ENCODE results near the gene SDHB.

The SDHB gene

DNA sequence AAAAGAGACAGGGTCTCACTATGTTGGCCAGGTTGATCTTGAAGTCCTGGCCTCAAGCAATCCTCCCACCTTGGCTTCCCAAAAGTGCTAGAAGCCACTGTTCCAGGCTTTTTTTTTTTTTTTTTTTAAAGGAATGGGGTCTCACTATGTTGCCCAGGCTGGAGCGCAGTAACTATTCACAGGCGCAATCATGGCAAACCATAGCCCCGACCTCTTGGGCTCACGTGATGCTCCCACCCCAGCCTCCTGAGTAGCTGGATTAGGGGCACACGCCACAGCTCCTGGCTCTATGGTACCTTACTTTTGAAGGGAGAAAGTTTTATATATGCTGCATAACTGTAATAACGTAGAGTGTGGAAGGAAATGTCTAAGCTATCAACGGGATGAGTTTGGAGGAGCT, 36.4 kb downstream of the SDHB start:
- TF ChIP-seq, protein P1, sequence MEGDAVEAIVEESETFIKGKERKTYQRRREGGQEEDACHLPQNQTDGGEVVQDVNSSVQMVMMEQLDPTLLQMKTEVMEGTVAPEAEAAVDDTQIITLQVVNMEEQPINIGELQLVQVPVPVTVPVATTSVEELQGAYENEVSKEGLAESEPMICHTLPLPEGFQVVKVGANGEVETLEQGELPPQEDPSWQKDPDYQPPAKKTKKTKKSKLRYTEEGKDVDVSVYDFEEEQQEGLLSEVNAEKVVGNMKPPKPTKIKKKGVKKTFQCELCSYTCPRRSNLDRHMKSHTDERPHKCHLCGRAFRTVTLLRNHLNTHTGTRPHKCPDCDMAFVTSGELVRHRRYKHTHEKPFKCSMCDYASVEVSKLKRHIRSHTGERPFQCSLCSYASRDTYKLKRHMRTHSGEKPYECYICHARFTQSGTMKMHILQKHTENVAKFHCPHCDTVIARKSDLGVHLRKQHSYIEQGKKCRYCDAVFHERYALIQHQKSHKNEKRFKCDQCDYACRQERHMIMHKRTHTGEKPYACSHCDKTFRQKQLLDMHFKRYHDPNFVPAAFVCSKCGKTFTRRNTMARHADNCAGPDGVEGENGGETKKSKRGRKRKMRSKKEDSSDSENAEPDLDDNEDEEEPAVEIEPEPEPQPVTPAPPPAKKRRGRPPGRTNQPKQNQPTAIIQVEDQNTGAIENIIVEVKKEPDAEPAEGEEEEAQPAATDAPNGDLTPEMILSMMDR (IDR thresholded peaks at IDR 0.05; ENCODE audit: low read depth, low read length, missing control alignments) = no peak
- DNase-seq (ENCODE audit: low read depth) = no peak
- H3K4me3 ChIP-seq (ENCODE audit: low read depth, low read length) = no peak overlapping the region

DNA sequence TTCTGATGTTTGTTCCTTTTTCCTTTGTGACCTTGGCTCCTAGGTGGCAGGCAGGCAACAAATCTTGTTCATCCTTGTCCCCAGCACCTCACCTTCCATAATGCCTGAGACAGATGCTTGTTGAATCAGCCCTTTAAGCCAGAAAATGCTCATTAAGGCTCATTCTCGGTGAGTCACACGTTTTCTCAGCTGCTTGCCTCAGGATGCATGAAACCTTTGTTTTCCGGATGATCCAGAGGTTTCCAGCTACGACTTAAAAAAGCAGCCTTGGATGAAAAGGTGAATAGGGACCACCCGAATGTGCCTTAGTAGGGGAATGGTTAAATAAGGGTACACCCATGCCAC, 37.5 kb downstream of the SDHB start:
- H3K4me3 ChIP-seq (ENCODE audit: low read depth, low read length) = no peak overlapping the region
- TF ChIP-seq, protein P1 (IDR thresholded peaks at IDR 0.05; ENCODE audit: low read depth, low read length, missing control alignments) = no peak
- no peak for DNase-seq (ENCODE audit: low read depth)

GRCh38 chr1:17014671-17015567, 38.9 kb downstream of the SDHB start:
- no peak for DNase-seq (ENCODE audit: low read depth)
- TF ChIP-seq, protein P1 (IDR thresholded peaks at IDR 0.05; ENCODE audit: low read depth, low read length, missing control alignments) = no peak
- no peak overlapping the region for H3K4me3 ChIP-seq (ENCODE audit: low read depth, low read length)

- TF ChIP-seq, protein P1 (IDR thresholded peaks at IDR 0.05; ENCODE audit: low read depth, low read length, missing control alignments) = no peak
- no peak for DNase-seq (ENCODE audit: low read depth)
- no peak overlapping the region for H3K4me3 ChIP-seq (ENCODE audit: low read depth, low read length)
Observed at GRCh38 chr1:17013491-17014320, 40.1 kb downstream of the SDHB start.

- H3K4me3 ChIP-seq (ENCODE audit: low read depth, low read length) = no peak overlapping the region
- no peak for DNase-seq (ENCODE audit: low read depth)
- TF ChIP-seq, protein P1 (IDR thresholded peaks at IDR 0.05; ENCODE audit: low read depth, low read length, missing control alignments) = no peak
Observed at GRCh38 chr1:17012775-17013490, 40.9 kb downstream of the SDHB start.

DNA sequence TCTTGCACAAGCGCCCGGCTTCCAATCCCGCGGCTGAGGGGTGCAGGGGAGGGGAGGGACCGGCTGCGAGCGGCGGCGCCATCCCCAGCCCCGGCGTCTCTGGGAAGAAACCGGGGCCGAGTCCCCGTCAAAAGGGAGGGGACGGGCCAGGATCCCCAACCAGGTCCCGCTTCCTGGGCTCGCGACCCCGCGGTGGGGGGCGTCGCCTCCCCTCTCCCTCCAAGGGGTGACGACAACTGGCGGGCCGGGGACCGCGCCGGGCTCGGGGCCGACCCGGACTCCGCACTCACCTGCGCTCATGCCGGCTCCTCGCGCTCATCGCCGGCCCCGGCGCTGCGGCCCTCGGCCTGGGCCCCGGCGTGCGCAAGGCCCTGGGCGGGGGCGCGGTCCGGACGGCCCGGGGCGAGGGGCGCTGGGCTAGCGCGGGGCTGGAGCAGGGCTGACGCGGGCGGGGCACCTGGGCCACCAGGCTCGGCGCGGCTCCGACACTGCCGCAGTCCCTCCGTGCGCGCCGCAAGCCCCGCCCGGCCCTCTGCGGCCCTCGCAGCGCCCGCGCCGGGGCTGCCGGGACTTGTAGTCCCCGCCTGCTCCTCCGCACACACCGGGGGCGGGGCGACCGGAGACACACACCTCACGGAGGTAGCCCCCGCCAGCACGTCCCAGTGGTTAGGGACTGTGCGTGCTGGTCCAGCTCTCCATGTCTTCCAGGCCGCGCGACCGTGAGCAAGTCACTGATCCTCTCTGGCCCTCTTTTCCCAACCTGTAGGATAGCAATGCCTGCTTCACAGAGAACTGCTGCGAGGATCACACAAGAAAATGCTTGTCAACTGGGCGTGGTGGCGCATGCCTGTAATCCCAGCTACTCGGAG, 42.2 kb downstream of the SDHB start, which contains the start of gene ATP13A2:
TSS of gene ATP13A2 (minus strand) at position 490 of the 869 bp plus-strand sequence. CDS start at position 300, 190 bp downstream.
- peak; percentile 24 for DNase-seq (ENCODE audit: low read depth)

More for the DNA sequence above, 42.2 kb downstream of the SDHB start, which contains the start of gene ATP13A2:
- H3K4me3 ChIP-seq (ENCODE audit: low read depth, low read length) = peak within 1 kb of the TSS; percentile 86
- TF ChIP-seq, protein P1 (IDR thresholded peaks at IDR 0.05; ENCODE audit: low read depth, low read length, missing control alignments) = no peak
